HCT116 (cell line): ENCODE measurements around the gene MTHFD2L.

Experiments used
- CTCF ChIP-seq, 3 experiments: fragments of 200-600 bp in 1 of 3; sonication (generic) in 1 of 3; IDR thresholded peaks in 2 of 3; conservative IDR thresholded peaks in 1 of 3; 2 replicates each; pipeline ENCODE4 v1.5.1; 2012 to 2017; ENCODE audit warnings: low read depth in 2 of 3, low read length in 2 of 3, antibody characterized with exemption in 1 of 3, borderline replicate concordance in 1 of 3, control low read depth in 1 of 3, mild to moderate bottlenecking in 1 of 3, mixed read lengths in 1 of 3, mixed run types in 1 of 3, moderate library complexity in 1 of 3; ENCODE audit not compliant: insufficient read depth in 1 of 3
- EZH2 ChIP-seq: fragments of 200-600 bp; sonication (generic); IDR thresholded peaks from 2 replicates; pipeline ENCODE4 v1.6.1; 2017; ENCODE audit warnings: antibody characterized with exemption, mixed run types
- JUND ChIP-seq: IDR thresholded peaks from 2 replicates; pipeline ENCODE4 v1.6.1; 2012
- POLR2A ChIP-seq: IDR thresholded peaks from 2 replicates; pipeline ENCODE4 v1.7.0; 2011; ENCODE audit warnings: borderline replicate concordance; ENCODE audit not compliant: insufficient read depth, insufficient read length; ENCODE audit errors: extremely low read depth
- POLR2AphosphoS5 ChIP-seq: IDR thresholded peaks from 2 replicates; pipeline ENCODE4 v1.6.1; 2011; ENCODE audit warnings: mild to moderate bottlenecking, low read depth, low read length, moderate library complexity
- RAD21 ChIP-seq: IDR thresholded peaks from 2 replicates; pipeline ENCODE4 v1.6.1; 2012; ENCODE audit warnings: low read depth, mild to moderate bottlenecking
- SRF ChIP-seq: IDR thresholded peaks from 2 replicates; pipeline ENCODE4 v1.6.1; 2012; ENCODE audit warnings: low read depth
- TCF7L2 ChIP-seq: IDR thresholded peaks from 2 replicates; pipeline ENCODE4 v1.7.0; 2011; ENCODE audit warnings: borderline replicate concordance, inconsistent platforms; ENCODE audit not compliant: insufficient read depth, insufficient read length; ENCODE audit errors: extremely low read depth
- ZBTB33 ChIP-seq: IDR thresholded peaks from 2 replicates; pipeline ENCODE4 v1.6.1; 2011; ENCODE audit warnings: mild to moderate bottlenecking, low read length, moderate library complexity; ENCODE audit not compliant: insufficient replicate concordance; ENCODE audit errors: extremely low read depth
- ZFX ChIP-seq: fragments of 450-650 bp; IDR thresholded peaks from 2 replicates; pipeline ENCODE4 v1.6.1; 2017

- TF ChIP-seq CTCF (IDR thresholded peaks at IDR 0.05 in 2 of 3, conservative IDR thresholded peaks at IDR 0.05 in 1 of 3; ENCODE audit: borderline replicate concordance in 1 of 3, insufficient read depth in 1 of 3, low read depth in 2 of 3, low read length in 2 of 3) (no peak), JUND (no peak), POLR2A (no peak), POLR2AphosphoS5 (no peak), RAD21 (no peak), SRF (no peak), EZH2 (no peak), TCF7L2 (no peak), ZFX (no peak), ZBTB33 (no peak)
These were observed 173.3 kb downstream of the MTHFD2L start for GRCh38 chr4:74331252-74331651.
